ENCODE measurements around the gene ELMO1. TPM values are rescaled to one million over a fixed set of nuclear protein-coding genes. Genes with fewer than 3 reads are reported as not detected.

ELMO1 gene
- total and polyA plus RNA-seq, 2 of the 13 experiments (the other 11 are each of a cell fraction or from before 2014, with no cell fraction given), result 0.11 to 0.17 TPM

DNA sequence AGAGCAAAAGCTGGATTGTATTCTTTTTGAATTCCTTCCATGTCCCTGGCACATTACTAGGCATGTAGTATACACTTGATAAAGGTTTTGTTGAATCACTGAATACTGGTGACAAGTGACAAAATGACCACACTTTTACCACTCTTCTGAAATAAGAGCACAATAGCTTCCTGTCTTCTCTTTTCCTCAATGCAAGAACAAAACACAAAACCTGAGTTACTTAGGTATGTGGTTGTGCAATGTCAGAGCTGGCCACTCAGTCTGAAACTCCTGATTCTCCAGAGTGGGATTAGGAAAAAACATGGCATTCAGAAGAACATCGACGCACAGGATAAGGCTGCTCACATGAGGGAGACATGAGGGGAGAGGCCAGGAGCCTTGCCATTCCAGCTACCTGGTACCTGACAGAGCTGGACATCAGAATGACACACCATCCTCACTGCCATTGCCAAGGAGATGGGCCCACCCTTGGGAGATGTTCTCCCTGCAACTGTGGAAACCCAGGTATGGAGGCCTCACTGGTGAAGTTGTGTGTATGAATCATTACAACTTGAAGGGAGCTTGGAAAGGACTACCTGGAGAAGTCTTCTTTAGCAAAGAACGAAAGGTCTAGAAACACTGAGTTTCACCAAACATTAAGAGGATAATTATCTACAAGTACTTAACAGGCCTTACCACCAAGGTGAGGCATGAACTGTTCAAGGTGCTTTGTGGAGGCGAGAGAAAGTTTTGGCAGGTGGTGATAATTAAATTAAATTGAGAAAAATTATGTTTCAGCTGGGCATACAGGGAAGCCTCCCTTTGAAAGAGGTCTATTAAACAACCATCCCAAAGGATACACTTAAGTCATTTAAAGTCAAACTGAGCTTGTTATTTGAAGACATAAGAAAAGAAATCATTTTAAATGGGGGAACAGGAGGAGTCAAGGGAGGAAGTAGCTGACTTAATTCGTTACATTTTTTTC lies 477.8 kb downstream of the ELMO1 start:
- Histone ChIP-seq H4K20me1 (ENCODE audit: insufficient read depth, low read length) (no peaks in the 10 kb centered on the region), H3K9me3 (ENCODE audit: low read length) (no peaks in the 10 kb centered on the region), H2AFZ (ENCODE audit: low read length) (peak overlapping the region; percentile 79), H3K4me3 (replicated peaks in 1 of 3; ENCODE audit: insufficient read depth in 1 of 3, low read depth in 2 of 3, low read length in 3 of 3) (peak overlapping the region in 1 of 3 experiments; percentile 2; a peak in 1 of 6 replicates), H3K9ac (ENCODE audit: insufficient read depth, low read depth, low read length) (peak overlapping the region; percentile 63), H3K79me2 (ENCODE audit: insufficient read depth, low read length) (no peaks in the 10 kb centered on the region), H3K4me1 (ENCODE audit: insufficient read depth, low read length) (peaks cover 53% of the 10 kb centered on the region), H3K27ac (ENCODE audit: extremely low read length, insufficient read depth, low read length) (peak overlapping the region; percentile 99), H3K36me3 (replicated peaks in 1 of 2; ENCODE audit: control insufficient read depth in 1 of 2, insufficient read depth in 2 of 2, low read length in 2 of 2) (no peaks in the 10 kb centered on the region), H3K27me3 (ENCODE audit: control insufficient read depth in 1 of 2, insufficient read depth in 2 of 2, low read length in 2 of 2) (no peaks in the 10 kb centered on the region), H3K4me2 (ENCODE audit: low read depth, low read length) (0 out of 2 replicates have a peak overlapping the region, but pooled peaks have one; percentile 8)
- POLR2A ChIA-PET, result interaction anchor here (0.8 to 3.0 kb wide), 25 partner anchors 10 to 1207 kb away, joined by 3 to 112 read pairs (median 4); partner anchors contain the start of genes ANLN and STARD3NL
- CTCF ChIA-PET (ENCODE audit: low intra/inter-chr PET ratio, low total read pairs), result interaction anchor here (1.2 kb wide), 1 partner anchor 211 kb away, joined by 4 read pairs; no protein-coding TSS in a partner anchor
- intact Hi-C loops (cut with micrococcal nuclease; ENCODE audit: unreplicated experiment), result loop anchor here (1.0 to 10.0 kb wide), 4 partner anchors 25 to 484 kb away; no protein-coding TSS in a partner anchor
- DNase-seq (ENCODE audit: low spot score) (peak; percentile 16), FAIRE-seq (no peak), ATAC-seq (no peak)
- BruUV-seq (replicated peaks), result no TSS peak
- in situ Hi-C loops (cut with HindIII; ENCODE audit: extremely low pct_ligation_motif_present, low pct_unique_long_range_greater_than_20kb), result loop anchor here (25.0 kb wide), 1 partner anchor 509 kb away; no protein-coding TSS in a partner anchor
- 69% methylated on average over 5 of the region's 5 CpGs for WGBS (ENCODE audit: low lambda C conversion rate)
- TF ChIP-seq, protein P1, sequence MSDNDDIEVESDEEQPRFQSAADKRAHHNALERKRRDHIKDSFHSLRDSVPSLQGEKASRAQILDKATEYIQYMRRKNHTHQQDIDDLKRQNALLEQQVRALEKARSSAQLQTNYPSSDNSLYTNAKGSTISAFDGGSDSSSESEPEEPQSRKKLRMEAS (IDR thresholded peaks at IDR 0.05), result peak; percentile 15; the same call in 1 of the 2 replicates
- peak; percentile 27; the same call in 1 of the 2 replicates for TF ChIP-seq BRD4 (CRISPR knock-in tag; IDR thresholded peaks at IDR 0.05)
- peak; percentile 56 for TF ChIP-seq TEAD3 (CRISPR knock-in tag; optimal IDR thresholded peaks at IDR 0.05; ENCODE audit: borderline replicate concordance)
- TF ChIP-seq, protein P2, sequence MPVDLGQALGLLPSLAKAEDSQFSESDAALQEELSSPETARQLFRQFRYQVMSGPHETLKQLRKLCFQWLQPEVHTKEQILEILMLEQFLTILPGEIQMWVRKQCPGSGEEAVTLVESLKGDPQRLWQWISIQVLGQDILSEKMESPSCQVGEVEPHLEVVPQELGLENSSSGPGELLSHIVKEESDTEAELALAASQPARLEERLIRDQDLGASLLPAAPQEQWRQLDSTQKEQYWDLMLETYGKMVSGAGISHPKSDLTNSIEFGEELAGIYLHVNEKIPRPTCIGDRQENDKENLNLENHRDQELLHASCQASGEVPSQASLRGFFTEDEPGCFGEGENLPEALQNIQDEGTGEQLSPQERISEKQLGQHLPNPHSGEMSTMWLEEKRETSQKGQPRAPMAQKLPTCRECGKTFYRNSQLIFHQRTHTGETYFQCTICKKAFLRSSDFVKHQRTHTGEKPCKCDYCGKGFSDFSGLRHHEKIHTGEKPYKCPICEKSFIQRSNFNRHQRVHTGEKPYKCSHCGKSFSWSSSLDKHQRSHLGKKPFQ (CRISPR knock-in tag; IDR thresholded peaks at IDR 0.05; ENCODE audit: insufficient replicate concordance), result peak; percentile 14
- no peak for TF ChIP-seq NBN (conservative IDR thresholded peaks at IDR 0.05)
- TF ChIP-seq ZNF556 (CRISPR knock-in tag; IDR thresholded peaks at IDR 0.05; ENCODE audit: borderline replicate concordance), result peak; percentile 63; the same call in 1 of the 2 replicates
- no peak for TF ChIP-seq SP2 (CRISPR knock-in tag; IDR thresholded peaks at IDR 0.05)
- TF ChIP-seq ELF1 (CRISPR knock-in tag; IDR thresholded peaks at IDR 0.05), result no peak
- TF ChIP-seq CEBPG (CRISPR knock-in tag; IDR thresholded peaks at IDR 0.05), result peak; percentile 71
- peak; percentile 69; the same call in 1 of the 2 replicates for TF ChIP-seq CEBPB (IDR thresholded peaks at IDR 0.05; ENCODE audit: borderline replicate concordance, low read depth, low read length)
- no peak for TF ChIP-seq SOX13 (IDR thresholded peaks at IDR 0.05)
- peak in 1 of 2 experiments; percentile 32; a peak in 1 of 4 replicates for TF ChIP-seq SOX13 (CRISPR knock-in tag; conservative IDR thresholded peaks at IDR 0.05 in 1 of 2, IDR thresholded peaks at IDR 0.05 in 1 of 2)
- TF ChIP-seq, protein P3, sequence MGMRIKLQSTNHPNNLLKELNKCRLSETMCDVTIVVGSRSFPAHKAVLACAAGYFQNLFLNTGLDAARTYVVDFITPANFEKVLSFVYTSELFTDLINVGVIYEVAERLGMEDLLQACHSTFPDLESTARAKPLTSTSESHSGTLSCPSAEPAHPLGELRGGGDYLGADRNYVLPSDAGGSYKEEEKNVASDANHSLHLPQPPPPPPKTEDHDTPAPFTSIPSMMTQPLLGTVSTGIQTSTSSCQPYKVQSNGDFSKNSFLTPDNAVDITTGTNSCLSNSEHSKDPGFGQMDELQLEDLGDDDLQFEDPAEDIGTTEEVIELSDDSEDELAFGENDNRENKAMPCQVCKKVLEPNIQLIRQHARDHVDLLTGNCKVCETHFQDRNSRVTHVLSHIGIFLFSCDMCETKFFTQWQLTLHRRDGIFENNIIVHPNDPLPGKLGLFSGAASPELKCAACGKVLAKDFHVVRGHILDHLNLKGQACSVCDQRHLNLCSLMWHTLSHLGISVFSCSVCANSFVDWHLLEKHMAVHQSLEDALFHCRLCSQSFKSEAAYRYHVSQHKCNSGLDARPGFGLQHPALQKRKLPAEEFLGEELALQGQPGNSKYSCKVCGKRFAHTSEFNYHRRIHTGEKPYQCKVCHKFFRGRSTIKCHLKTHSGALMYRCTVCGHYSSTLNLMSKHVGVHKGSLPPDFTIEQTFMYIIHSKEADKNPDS (CRISPR knock-in tag; IDR thresholded peaks at IDR 0.05), result 0 out of 2 replicates have a peak, but pooled peaks have one; percentile 23
- peak; percentile 29; the same call in 1 of the 2 replicates for TF ChIP-seq POGZ (CRISPR knock-in tag; IDR thresholded peaks at IDR 0.05)
- TF ChIP-seq FOSL2 (CRISPR knock-in tag; IDR thresholded peaks at IDR 0.05), result 0 out of 2 replicates have a peak, but pooled peaks have one; percentile 6
- no peak for TF ChIP-seq BCL6 (CRISPR knock-in tag; IDR thresholded peaks at IDR 0.05)

Data from HepG2 (cell line).